ENCODE data around the gene NOL12.
"Not testable (repeated sequence)": the region's sequence is repeated elsewhere in the genome, so short reads cannot be mapped to it uniquely, and the experiment has no call there.

NOL12 gene, protein sequence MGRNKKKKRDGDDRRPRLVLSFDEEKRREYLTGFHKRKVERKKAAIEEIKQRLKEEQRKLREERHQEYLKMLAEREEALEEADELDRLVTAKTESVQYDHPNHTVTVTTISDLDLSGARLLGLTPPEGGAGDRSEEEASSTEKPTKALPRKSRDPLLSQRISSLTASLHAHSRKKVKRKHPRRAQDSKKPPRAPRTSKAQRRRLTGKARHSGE

DNA sequence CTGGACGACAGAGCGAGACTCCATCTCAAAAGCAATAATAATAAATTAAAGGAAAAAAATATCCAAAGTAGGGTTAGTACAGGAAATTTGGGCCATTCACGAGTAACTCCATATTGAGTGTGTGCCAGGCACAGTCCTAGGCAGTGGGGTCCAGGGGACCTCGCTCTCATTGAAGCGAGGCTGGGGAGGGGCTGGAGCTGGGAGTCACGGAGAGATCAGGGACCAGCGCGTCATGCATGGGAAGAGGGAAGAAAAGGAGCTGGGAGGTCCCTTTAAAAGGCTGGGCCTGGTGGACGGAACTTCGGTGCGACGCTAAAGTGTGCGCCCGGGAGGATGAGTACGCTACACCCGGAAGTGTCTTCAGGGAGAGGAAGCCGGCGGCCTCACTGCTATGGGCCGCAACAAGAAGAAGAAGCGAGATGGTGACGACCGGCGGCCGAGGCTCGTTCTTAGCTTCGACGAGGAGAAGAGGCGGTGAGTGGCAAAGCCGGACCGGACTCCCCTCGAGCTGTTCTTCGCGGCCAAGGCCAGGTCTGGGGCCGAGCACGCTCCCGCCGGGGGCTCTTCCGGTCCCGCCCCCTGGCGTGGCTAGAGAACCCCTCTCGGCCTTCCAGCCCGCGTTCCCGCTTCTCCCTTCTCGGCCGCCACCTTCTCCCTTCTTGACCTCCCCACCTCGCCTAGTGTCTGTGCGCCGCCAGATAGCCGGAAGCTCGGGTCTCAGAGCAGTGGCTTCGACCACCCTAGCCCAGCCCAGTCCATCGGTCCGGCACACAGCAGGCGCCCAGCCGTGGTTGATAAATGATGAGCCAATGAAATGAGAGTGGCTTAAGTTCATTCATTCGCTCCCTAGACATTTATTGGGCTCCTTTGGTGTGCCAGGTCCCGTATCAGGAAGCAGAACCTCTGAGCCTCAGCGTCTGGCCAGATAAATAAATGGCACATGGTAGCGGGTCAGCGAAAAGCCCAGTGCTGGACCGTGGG is at the start of gene NOL12:
TSS of gene NOL12 (plus strand) at position 342 of the 981 bp plus-strand sequence. CDS start at position 392, 50 bp downstream.
- peak; percentile 90 for DNase-seq

DNA sequence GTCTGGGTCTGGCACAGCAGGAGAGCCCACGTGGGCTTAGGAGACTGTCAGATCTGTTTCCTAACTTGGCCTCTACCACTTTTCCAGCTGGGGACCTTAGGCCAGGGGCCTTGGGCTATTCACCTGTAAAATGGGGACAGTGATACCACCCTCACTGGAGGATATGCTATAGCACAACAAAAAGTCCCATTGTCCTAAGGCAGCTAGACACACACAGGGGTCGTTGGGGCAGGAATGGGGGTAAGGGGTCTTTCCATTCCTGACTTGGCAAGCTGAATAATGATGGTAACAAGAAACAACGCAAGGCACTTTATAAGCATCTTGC is 49.2 kb upstream of the NOL12 start:
- no peak for DNase-seq

DNA sequence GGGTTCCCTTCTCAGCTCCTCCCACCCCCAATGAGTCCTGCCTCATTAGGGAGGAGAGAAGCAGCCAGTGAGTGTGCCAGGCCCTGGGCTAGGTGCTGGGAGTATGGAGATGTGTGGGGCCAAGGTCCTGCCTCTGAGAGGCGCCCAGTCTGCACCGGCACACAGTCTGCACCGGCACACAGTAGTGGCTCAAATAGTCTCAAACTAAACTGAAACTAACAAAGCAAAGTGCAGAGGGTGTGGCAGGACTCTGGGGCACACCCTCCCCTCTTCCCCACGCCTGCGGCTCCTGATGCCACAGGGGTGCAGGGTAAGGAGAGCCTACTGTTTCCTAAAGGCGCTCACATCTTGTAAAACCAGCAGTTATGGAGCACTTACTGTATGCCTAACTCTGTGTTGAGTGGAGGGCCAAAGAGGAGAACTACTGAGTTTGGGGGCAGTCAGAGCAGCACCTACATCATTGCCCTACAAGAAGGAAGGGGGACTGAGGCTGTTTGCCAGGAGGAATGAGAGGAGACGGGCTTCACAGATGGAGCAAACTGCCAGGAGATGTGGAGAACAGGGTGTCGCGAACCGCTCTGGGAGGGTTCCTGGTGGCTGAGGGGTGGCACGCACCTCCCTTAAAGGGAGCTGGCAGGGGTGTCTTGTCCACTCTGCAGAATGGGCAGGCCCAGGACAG is 47.6 kb upstream of the NOL12 start:
- DNase-seq: peak; percentile 37

DNA sequence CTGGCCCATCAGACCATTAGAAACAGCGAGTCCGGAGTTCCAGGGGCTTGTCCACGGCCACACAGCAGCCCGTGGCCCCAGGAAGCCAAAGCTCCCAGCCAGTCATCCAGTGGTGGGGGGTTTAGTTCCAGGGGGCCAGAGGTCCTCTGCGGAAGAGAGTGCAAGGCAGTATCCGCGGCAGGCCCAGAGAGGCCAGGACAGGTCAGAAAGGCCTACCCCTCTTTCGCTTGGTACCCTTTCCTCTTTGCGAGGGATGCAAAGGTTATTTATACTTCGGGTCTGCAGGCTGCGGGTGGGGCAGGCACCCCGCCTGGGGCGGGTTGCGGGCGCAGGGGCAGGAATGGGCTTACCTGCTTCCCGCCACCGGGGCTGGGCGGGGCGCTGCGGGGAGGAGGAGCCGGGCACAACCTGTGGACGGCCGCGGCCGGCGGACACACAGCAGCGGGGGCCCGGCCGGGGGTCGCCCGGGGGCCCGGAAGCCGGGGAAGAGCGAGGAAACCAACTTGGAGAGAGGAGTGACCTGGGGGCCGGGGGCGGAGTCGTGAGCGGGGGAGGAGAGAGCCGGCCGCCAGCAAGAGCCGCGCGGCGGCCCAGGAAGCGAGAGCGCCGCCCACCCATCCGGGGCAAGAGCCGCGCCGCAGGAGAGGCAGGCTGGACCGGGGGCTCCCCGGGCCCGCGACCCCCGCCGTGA is 46.9 kb upstream of the NOL12 start, which contains the start of gene SH3BP1:
TSS of gene SH3BP1 (plus strand) at position 600 of the 691 bp plus-strand sequence. CDS start 119 bp downstream, outside the sequence.
- DNase-seq: peak; percentile 52

DNA sequence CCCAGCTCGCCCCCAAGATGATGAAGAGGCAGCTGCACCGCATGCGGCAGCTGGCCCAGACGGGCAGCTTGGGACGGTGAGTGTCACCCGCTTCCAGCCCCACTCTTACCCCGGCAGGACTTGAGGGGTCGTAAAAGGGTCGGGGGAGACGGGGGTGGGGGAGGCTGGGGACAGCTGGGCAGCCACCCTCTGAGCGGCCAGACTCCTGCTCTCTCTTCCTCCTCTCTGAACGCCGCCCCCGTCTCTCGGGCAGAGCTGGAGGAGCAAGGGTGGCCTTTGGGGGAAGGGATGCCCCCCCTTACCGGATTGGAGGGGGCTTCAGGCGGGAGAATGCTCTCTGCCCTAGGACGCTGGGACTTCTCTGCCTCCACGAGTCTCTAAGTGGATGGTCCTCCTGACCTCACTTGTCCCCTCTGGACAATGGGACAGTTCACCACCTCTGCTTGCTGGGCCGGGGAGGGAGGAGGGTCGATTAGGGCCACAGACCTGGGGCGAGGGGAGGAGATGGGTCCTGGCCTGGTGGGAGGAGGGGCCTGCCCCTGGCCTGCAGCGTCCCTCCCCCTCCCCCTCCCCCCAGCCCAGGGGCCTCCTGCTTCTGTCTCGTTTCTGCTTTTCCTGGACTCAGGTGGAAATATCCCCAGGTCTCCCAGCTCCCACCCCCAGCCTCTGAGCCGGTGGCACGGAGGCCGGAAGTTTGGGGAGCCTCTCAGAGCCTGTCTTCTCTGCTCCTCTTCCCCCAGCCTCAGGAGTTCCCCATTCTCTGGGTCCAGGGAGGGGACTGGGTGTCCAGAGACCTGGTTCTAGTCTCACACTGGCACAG is 46.2 kb upstream of the NOL12 start:
- DNase-seq: peak; percentile 50

DNA sequence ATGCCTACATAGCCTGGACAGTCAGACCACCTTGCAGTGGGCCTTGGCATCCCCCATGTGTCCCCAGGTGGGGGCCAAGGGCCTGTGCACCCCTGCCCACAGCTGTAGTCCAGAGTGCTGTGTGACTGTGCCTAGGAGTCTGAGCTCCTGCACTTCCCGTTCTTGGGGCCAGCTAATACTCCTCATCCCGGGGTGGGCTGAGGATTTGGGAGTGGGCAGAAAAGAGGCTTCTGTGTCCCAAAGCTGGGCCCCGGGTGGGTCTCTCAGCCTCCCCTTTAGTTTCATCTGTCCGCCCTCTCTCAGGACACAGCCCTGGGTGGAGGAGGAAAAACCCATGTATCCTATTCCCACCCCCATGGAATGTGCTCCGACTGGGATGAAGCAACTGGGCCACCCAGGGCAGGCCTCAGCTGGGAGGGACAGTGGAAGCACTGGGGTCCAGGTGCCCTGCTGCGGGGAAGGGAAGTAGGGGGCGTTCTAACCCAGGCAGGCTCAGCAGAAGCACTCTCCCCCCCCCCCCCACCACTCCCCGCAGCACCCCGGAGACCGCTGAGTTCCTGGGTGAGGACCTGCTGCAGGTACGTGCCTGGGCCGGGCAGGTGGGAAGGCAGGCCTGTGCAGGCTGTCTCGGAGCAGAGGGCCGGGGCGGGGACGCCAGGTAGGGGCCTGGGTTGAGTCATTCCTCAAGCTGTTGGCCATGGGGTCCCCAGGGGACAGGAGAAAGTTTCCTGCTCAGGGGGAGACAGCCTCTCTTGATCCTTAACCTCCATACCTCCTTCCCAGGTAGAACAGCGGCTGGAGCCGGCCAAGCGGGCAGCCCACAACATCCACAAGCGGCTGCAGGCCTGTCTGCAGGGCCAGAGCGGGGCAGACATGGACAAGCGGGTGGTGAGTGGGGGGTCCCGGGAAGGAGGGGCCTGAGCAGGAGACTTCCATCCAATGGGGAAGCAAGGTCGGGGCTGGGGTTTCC is 45.3 kb upstream of the NOL12 start:
- no peak for DNase-seq

DNA sequence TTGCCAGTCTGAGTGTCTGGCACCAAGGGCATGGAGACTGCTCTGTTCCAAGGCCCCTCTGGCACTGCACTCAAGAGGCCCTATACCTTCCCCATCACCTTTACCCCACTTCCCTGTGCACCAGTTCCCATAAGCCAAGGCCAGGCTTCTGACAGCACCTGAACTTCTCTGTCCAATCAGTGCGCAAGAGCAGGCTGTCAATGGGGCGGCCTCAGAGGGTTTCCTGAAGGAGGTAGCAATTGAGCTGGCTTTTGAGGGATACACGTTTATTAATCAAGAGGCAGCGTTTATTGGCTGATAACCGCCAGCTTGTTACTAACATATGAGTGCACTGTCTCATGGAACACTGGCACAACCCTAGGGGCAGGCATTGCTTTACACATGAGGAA is 44.6 kb upstream of the NOL12 start:
- no peak for DNase-seq

DNA sequence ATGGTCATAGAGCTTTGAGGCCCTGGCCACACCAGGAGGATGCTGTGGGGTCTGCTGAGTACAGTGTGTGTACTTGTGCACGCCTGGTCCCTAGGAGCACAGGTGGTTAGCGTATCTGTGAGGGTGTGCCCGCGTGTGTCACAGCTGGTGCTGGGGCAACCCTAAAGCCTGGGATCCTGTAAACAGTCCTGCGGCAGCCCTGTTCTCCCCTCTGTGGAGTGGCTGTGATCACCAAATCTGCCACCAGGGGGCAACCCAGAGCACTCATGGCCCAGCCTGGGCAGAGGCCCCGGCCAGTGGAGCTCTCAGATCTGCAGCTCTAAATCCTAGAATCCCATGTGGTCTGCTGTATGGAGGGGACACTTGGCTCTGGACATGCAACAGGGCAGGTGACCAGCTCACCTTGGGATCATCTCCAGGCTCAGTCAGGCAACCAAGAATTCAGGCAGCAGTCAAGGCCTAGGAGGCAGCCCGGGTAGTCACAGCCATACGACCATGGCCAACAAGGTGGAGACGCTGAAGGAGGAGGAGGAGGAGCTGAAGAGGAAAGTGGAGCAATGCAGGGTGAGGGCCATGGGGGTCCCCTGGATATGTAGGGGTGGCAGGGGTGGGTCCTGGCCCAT is 42.8 kb upstream of the NOL12 start:
- DNase-seq: peak; percentile 89

DNA sequence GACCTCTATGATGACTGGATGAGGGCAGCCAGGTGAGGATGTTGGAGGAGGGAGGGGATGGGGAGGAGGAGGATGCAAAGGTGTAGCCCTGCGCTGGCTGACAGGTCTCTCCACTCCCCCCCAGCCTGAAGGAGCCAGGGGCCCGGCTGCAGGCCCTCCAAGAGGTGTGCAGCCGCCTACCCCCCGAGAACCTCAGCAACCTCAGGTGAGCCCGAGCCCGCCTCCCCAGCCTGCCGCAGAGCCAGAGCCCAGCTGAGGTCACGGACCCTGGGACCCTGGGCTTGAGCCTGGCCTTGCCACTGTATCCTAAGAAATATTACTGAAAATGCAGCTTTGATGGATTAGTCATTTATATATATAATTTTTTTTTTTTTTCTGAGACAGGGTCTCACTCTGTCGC is 38.8 kb upstream of the NOL12 start:
- DNase-seq: no peak

DNA sequence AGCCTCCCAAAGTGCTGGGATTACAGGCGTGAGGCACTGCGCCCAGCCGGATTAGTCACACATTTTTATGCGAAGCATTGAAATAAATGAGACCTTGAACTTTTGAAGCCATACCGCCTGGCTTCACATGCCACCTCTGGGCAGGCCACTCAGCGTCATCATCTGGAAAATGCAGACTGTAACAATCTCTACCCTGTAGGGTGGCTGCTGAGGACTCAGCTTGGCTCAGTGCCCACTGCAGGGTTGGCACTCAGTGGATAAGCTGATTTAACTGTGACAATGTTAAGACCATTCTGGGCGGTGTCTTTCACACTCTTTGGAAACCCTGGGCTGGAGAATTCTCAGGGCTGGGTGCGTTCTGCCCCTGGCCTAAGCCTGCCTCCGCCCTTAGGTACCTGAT is 38.2 kb upstream of the NOL12 start:
- no peak for DNase-seq

DNA sequence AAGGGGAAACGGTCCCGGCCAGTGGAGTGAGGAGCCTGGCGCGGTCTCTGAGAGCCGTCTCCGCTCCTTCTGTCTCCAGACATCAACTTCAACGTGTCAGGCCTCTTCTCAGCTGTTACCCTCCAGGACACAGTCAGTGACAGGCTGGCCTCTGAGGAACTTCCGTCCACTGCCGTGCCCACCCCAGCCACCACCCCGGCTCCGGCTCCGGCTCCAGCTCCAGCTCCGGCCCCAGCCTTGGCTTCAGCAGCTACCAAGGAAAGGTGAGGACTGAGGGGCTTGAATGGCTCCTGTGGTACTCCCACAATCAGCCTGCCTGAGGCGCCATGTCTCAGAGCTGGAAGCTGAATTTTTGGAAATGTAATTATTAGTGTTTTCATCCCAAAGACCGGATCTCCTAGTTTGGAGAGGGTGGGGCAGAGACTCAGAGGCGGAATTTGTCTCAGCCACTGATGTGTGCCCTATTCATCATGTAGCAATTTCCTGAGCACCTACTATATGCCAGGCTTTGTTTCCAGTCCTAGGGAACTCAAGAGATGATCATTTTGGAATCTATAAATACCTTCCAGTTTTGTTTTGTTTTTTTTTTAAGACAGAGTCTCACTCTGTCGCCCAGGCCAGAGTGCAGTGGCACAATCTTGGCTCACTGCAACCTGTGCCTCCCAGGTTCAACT is 35.5 kb upstream of the NOL12 start:
- DNase-seq: no peak

DNA sequence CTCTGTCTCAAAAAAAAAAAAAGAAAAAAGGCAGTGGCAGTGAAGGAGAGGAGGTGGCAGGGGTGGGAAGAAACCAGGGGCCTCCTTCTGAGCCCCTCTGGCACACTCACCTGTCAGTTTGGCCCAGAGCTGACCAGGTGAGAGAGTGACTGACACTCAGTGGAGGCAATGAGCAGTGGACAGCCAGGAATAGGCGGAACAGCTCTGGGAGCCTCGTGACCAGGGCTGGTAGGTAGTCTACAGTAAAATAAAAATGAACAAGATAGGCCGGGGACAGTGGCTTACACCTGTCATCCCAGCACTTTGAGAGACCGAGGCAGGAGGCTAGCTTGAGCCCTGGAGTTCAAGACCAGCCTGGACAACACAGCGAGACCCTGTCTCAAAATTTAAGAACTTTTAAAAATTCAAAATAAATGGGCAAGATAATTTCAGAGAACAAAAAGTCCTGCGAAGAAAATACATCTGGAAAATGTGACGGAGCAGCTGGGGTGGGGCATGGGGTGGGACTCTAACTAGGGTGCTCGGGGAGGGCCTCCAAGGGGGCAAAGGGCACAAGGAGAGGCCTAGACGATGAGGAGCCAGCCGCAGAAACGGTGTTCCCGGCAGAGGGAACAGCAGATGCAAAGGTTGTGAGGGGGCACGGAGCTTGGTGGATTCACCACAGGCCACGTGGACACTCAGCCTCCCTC is 31.4 kb upstream of the NOL12 start:
- no peak for DNase-seq

DNA sequence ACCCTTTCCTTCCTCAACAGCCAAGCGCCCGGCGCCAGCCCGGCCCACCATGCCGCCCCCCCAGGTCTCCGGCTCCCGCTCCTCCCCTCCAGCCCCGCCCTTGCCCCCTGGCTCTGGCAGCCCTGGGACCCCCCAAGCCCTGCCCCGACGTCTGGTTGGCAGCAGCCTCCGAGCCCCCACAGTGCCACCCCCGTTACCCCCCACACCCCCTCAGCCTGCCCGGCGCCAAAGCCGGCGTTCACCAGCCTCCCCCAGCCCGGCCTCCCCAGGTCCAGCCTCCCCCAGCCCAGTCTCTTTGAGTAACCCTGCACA is 30.9 kb upstream of the NOL12 start:
- DNase-seq: no peak

DNA sequence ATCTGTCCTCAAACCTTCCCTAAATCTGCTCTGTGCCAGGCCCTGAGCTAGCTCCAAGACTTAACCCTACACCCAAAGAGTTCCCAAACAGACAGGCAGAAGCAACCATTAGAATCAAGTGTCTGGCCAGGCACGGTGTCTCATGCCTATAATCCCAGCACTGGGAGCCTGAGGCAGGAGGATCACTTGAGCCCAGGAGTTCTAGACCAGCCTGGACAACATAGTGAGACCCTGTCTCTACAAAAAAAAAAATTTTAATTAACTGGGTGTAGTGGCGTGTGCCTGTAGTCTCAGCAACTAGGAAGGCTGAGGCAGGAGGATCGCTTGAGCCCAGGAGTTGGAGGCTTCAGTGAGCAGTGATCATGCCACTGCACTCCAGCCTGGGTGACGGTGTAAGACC is 29.6 kb upstream of the NOL12 start:
- not testable (repeated sequence) for DNase-seq

DNA sequence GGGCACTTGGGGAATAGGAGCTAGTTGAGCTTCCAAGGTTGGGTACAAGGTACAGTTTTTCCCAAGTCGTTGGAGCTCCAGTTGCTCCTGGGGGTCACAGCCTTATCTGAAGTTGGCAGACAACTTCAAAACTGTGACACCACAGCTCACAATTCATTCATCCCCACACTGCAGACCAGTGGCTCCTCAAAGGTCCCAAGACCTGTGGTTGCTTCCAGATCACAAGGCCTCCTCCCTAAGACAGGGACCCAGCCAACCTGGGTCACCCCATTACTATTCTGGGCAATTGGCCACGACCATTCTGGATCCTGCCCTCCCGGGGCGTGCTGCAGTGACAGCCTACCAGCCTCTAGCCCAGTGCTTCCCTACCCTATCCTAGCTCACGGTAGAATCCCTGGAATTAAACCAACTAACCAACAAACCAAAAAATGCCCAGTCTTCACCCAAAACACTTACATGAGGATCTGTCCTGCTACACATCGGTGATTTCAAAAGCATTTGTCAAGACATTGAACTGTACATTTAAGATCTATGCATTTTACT is 28.5 kb upstream of the NOL12 start:
- DNase-seq: no peak

DNA sequence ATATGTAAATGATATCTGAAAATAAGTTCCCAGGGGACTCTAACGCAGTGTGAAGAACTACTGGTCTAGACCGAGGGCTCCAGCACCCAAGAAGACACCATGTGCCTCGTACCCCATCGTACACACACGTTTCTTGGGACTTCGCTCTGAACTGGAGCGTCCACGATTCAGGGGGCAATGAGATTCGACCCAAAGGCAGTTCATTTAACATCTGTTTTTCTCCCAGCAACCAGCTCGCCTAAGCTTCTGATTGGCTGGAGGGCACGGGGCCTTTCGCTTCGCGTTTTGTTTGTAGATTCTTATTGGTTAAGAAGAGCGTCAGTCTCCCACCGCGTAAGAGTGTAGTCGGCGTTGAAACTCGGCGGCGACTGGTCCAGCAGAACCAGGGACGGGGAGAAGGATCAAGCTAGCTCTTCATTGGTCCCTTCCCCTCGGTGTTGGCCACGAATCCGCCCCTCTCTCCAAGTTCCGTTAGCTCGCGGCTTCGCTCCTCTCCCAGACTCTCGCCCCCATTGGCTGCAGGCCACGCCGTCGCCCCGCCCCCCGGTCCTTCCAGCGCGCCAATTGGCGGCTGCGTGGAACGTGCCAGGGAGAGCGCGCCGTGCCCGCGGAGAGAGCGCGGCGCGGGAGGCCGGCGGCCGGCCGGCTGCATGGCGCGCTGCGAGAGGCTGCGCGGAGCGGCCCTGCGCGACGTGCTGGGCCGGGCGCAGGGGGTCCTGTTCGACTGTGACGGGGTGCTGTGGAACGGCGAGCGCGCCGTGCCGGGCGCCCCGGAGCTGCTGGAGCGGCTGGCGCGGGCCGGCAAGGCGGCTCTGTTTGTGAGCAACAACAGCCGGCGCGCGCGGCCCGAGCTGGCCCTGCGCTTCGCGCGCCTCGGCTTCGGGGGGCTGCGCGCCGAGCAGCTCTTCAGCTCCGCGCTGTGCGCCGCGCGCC is 27.7 kb upstream of the NOL12 start, which contains the start of gene PDXP:
TSS of gene PDXP (plus strand) at position 591 of the 933 bp plus-strand sequence. CDS start at position 651, 60 bp downstream.
- peak; percentile 99 for DNase-seq

DNA sequence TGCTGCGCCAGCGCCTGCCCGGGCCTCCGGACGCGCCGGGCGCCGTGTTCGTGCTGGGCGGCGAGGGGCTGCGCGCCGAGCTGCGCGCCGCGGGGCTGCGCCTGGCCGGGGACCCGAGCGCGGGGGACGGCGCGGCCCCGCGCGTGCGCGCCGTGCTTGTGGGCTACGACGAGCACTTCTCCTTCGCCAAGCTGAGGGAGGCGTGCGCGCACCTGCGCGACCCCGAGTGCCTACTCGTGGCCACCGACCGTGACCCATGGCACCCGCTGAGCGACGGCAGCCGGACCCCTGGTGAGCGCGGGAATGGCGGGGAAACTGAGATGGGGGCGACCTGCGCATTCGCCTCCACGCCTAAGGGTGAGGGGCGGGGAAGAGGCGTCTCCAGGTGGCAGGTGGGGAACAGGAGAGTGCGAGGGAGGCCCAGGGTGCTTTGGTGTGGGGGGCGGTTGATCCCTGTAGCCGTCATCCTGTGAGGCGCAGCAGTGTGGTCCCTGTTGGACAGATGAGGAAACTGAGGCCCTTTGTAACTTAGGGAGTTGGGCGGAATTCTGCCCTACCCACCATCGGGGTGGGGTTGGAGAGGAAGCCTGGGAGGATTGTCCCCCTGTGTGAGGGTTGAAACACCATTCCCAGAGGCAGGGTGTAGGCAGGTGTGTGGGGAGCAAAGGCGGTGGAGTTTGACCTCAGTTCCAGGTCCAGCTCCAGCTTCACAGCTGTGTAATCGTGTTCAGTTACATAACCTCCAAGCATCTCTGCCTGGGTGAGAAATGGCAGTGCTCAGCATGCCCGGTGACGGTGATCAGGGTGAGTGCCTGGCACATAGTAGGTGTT is 26.9 kb upstream of the NOL12 start:
- no peak for DNase-seq
